PC-3 (cell line): ENCODE data around the gene CBL. TPM values are rescaled to one million over a fixed set of nuclear protein-coding genes. Genes with fewer than 3 reads are reported as not detected.

Experiments
- ATAC-seq: fragments of 200-7000 bp; cut with Tn5 transposase; 2 replicates; pipeline ENCODE4 v1.9.1; 2020; ENCODE audit warnings: mild to moderate bottlenecking, moderate library complexity
- BruUV-seq: library from RNA; stranded (reverse); fragments of 400-500 nt; replicated peaks from 2 replicates; lab custom pipeline; 2021; lab: Mats Ljungman, UMichigan
- CTCF ChIA-PET: fragments of 300-600 bp; sonication (Branson Sonifier 250); formaldehyde crosslinking; loops from one replicate; lab custom pipeline; 2022; ENCODE audit warnings: antibody characterized with exemption; lab: Charles Lee
- POLR2A ChIA-PET: fragments of 300-600 bp; sonication (Branson Sonifier 250); formaldehyde crosslinking; loops from one replicate; lab custom pipeline; 2022; ENCODE audit warnings: antibody characterized with exemption; ENCODE audit not compliant: unreplicated experiment; lab: Charles Lee
- DNase-seq: peaks from one replicate; pipeline ENCODE4 v3.0.0-alpha.2; 2015
- H2AFZ ChIP-seq: fragments of 300-600 bp; sonication (generic); 2 replicates; pipeline ENCODE4 v1.6.0; 2016; ENCODE audit warnings: antibody characterized with exemption, low read length
- H3F3A ChIP-seq: fragments of 300-600 bp; sonication (generic); one replicate; pipeline ENCODE4 v1.6.0; 2017; ENCODE audit warnings: antibody characterized with exemption, low read length, control low read depth, mild to moderate bottlenecking; ENCODE audit not compliant: unreplicated experiment
- H3K27ac ChIP-seq: fragments of 300-600 bp; sonication (generic); 2 replicates; pipeline ENCODE4 v1.5.1; 2016; ENCODE audit warnings: mild to moderate bottlenecking, low read length
- H3K27me3 ChIP-seq: fragments of 300-600 bp; sonication (generic); 2 replicates; pipeline ENCODE4 v1.6.1; 2016; ENCODE audit warnings: low read length, mixed read lengths
- H3K36me3 ChIP-seq: fragments of 300-600 bp; sonication (generic); 2 replicates; pipeline ENCODE4 v1.6.1; 2016; ENCODE audit warnings: low read depth, mixed run types, low read length, mixed read lengths
- H3K4me1 ChIP-seq: fragments of 300-600 bp; sonication (generic); 2 replicates; pipeline ENCODE4 v1.5.1; 2016; ENCODE audit warnings: low read length; ENCODE audit not compliant: insufficient read depth
- H3K4me2 ChIP-seq: fragments of 300-600 bp; sonication (generic); 2 replicates; pipeline ENCODE4 v1.6.0; 2016; ENCODE audit warnings: low read length
- H3K4me3 ChIP-seq: fragments of 300-600 bp; sonication (generic); 2 replicates; pipeline ENCODE4 v1.5.1; 2016; ENCODE audit warnings: mild to moderate bottlenecking, low read length, mixed read lengths
- H3K79me2 ChIP-seq: fragments of 300-600 bp; sonication (generic); 2 replicates; pipeline ENCODE4 v1.6.1; 2017; ENCODE audit warnings: low read length, mixed read lengths
- H3K9ac ChIP-seq: fragments of 300-600 bp; sonication (generic); 2 replicates; pipeline ENCODE4 v1.6.0; 2016; ENCODE audit warnings: mild to moderate bottlenecking, low read length
- H3K9me2 ChIP-seq: fragments of 300-600 bp; sonication (generic); replicated peaks from 2 replicates; pipeline ENCODE4 v1.6.1; 2016; ENCODE audit warnings: mixed run types, low read length, mixed read lengths
- H3K9me3 ChIP-seq: fragments of 300-600 bp; sonication (generic); 2 replicates; pipeline ENCODE4 v1.6.1; 2016; ENCODE audit warnings: low read length, mixed read lengths
- H4K20me1 ChIP-seq: fragments of 300-600 bp; sonication (generic); 2 replicates; pipeline ENCODE4 v1.6.1; 2016; ENCODE audit warnings: low read length, mixed read lengths
- EZH2 ChIP-seq: fragments of 300-600 bp; sonication (generic); IDR thresholded peaks from one replicate; pipeline ENCODE4 v1.6.1; 2017; ENCODE audit warnings: antibody characterized with exemption, mild to moderate bottlenecking, low read length; ENCODE audit not compliant: unreplicated experiment
- EZH2phosphoT487 ChIP-seq: fragments of 300-600 bp; sonication (generic); IDR thresholded peaks from 2 replicates; pipeline ENCODE4 v1.6.1; 2018; ENCODE audit warnings: mild to moderate bottlenecking, antibody characterized with exemption, low read length, borderline replicate concordance
- intact Hi-C: fragments of 100-400 bp; cut with micrococcal nuclease; formaldehyde crosslinking; loops from 2 replicates; pipeline ENCODE4 v1.9.0; 2023
- total RNA-seq: library from RNA; depleted of rRNA; stranded (reverse); fragments of >200 nt; gene quantifications from 2 replicates; pipeline ENCODE4 v1.2.3, GENCODE V29; 2014
- TF ChIP-seq, protein P1 (sequence below): fragments of 300-600 bp; sonication (generic); conservative IDR thresholded peaks from 2 replicates; pipeline ENCODE4 v1.5.1; 2017; ENCODE audit warnings: antibody characterized with exemption, low read depth, mild to moderate bottlenecking, low read length

CBL gene
- total RNA-seq, 1 experiment from 2014 or later: 11.4 TPM

DNA sequence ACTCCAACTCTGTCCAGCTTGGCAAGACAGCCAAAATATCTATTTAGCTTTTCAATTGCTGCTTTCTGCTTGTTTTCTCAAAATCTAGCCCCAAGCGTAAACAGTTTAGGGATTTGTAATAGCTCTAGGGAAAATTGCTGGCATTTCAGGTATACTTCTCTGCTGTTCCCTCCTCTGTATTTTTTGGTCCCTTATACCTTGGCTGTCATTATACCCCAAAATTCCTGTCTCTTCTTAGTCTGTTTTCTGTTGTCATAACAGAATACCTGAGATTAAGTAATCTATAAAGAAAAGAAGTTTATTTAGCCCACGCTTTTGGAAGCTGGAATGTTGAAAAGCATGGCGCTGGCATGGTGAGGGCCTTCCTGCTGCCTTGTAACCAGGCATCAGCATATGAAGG, 87.3 kb downstream of the CBL start:
- Histone ChIP-seq H3K79me2 (no peaks in the 10 kb centered on the region), H3K9me3 (no peaks in the 10 kb centered on the region), H3K27me3 (no peaks in the 10 kb centered on the region), H3K9ac (no peak overlapping the region), H3F3A (no peaks in the 10 kb centered on the region), H3K36me3 (peaks cover 30% of the 10 kb centered on the region), H4K20me1 (no peaks in the 10 kb centered on the region), H3K27ac (no peak overlapping the region), H3K4me3 (no peak overlapping the region), H2AFZ (no peak overlapping the region), H3K4me1 (no peaks in the 10 kb centered on the region), H3K4me2 (no peak overlapping the region), H3K9me2 (no peaks in the 10 kb centered on the region)
- POLR2A ChIA-PET: no interaction called here
- intact Hi-C loops: loop anchor here (10.0 kb wide), 1 partner anchor 149 kb away; the partner anchor contains the start of gene ABCG4
- CTCF ChIA-PET: no interaction called here
- no TSS peak for BruUV-seq
- TF ChIP-seq EZH2 (no peak), EZH2phosphoT487 (no peak)
- TF ChIP-seq, protein P1, sequence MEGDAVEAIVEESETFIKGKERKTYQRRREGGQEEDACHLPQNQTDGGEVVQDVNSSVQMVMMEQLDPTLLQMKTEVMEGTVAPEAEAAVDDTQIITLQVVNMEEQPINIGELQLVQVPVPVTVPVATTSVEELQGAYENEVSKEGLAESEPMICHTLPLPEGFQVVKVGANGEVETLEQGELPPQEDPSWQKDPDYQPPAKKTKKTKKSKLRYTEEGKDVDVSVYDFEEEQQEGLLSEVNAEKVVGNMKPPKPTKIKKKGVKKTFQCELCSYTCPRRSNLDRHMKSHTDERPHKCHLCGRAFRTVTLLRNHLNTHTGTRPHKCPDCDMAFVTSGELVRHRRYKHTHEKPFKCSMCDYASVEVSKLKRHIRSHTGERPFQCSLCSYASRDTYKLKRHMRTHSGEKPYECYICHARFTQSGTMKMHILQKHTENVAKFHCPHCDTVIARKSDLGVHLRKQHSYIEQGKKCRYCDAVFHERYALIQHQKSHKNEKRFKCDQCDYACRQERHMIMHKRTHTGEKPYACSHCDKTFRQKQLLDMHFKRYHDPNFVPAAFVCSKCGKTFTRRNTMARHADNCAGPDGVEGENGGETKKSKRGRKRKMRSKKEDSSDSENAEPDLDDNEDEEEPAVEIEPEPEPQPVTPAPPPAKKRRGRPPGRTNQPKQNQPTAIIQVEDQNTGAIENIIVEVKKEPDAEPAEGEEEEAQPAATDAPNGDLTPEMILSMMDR: no peak
- ATAC-seq (no peak), DNase-seq (no peak)

DNA sequence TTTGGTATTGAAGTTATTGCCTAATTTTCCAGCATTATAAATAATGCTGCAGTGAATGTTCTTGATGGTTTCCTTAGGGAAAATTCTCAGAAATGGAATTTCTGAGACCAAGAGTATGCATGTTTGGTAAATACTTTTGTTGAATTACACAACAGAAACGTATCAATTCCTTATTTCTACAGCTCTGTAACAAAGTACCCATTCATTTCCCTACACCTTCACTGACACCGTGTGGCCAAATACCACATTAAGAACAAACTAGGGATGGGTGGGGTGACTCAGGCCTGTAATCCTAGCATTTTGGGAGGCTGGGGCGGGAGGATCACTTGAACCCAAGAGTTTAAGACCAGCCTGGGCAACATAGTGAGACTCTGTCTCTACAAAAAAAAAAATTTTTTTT, 89.0 kb downstream of the CBL start:
- H3K27ac ChIP-seq: no peak overlapping the region

DNA sequence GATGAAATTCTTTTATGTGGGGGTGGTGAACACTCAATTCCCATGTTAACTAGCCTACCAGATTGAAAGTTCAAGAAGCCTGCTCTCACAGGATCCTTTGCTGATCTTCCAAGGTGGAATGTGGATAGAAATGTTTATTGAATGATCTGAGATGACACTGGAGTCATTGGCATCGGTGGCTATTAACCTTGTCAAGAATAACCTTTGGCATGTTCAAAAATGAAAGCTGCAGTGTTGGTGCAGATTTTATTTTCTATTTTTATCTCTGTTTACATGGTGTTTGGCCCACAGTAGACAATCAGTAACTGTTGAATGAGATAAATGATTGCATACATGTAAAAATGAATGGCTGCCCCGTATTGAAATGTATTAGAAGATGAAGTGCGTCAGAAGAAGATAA, 91.8 kb downstream of the CBL start:
- CTCF ChIA-PET: no interaction called here
- H3K4me1 ChIP-seq: no peaks in the 10 kb centered on the region
- no peaks in the 10 kb centered on the region for H3K79me2 ChIP-seq
- no peaks in the 10 kb centered on the region for H3K9me3 ChIP-seq
- peaks cover 47% of the 10 kb centered on the region for H3K36me3 ChIP-seq
- no peak overlapping the region for H2AFZ ChIP-seq
- POLR2A ChIA-PET: no interaction called here
- no peaks in the 10 kb centered on the region for H3K9me2 ChIP-seq
- no peaks in the 10 kb centered on the region for H3F3A ChIP-seq
- no peak overlapping the region for H3K4me3 ChIP-seq
- intact Hi-C loops: loop anchor here (10.0 kb wide), 1 partner anchor 153 kb away; the partner anchor contains the start of gene ABCG4
- H3K27ac ChIP-seq: no peak overlapping the region
- no TSS peak for BruUV-seq
- TF ChIP-seq, protein P1: no peak
- TF ChIP-seq EZH2 (no peak), EZH2phosphoT487 (no peak)
- H3K9ac ChIP-seq: no peak overlapping the region
- ATAC-seq: no peak
- DNase-seq: no peak
- H4K20me1 ChIP-seq: no peaks in the 10 kb centered on the region
- no peaks in the 10 kb centered on the region for H3K27me3 ChIP-seq
- no peak overlapping the region for H3K4me2 ChIP-seq

More for the DNA sequence above, 89.0 kb downstream of the CBL start:
- ATAC-seq: peak; percentile 91
- Histone ChIP-seq H3K79me2 (no peaks in the 10 kb centered on the region), H3K9me2 (no peaks in the 10 kb centered on the region), H3K36me3 (peaks cover 32% of the 10 kb centered on the region), H4K20me1 (no peaks in the 10 kb centered on the region), H3K9ac (no peak overlapping the region), H3K9me3 (no peaks in the 10 kb centered on the region), H3F3A (no peaks in the 10 kb centered on the region), H3K4me3 (no peak overlapping the region), H3K27me3 (no peaks in the 10 kb centered on the region), H2AFZ (no peak overlapping the region), H3K4me1 (no peaks in the 10 kb centered on the region), H3K4me2 (no peak overlapping the region)
- intact Hi-C loops: loop anchor here (10.0 kb wide), 1 partner anchor 150 kb away; the partner anchor contains the start of gene ABCG4
- BruUV-seq: no TSS peak
- TF ChIP-seq, protein P1: peak; percentile 54
- TF ChIP-seq EZH2phosphoT487 (no peak), EZH2 (no peak)
- DNase-seq: peak; percentile 69
- ChIA-PET CTCF (no interaction called here), POLR2A (no interaction called here)
